Frontal cortex (tissue), 4 donors: ENCODE data around the gene CLMN. TPM values are rescaled to one million over a fixed set of nuclear protein-coding genes. Genes with fewer than 3 reads are reported as not detected.

Experiments
- DNase-seq, 2 donors: peaks; one replicate each; pipeline ENCODE4 v3.0.0; 2012; ENCODE audit warnings: low spot score in 2 of 2
- FAIRE-seq: peaks from 2 replicates; lab custom pipeline; 2012; peaks lifted over from hg19 to GRCh38; lab: Jason Lieb, UNC
- total RNA-seq: library from RNA; depleted of rRNA; stranded (reverse); fragments of >200 nt; gene quantifications from one replicate; pipeline ENCODE4 v1.2.3, GENCODE V29; 2014
- donor health status: control.
- donor health status: control.
- donor health status: control.

Gene CLMN
- total RNA-seq, 1 donor from 2014 or later: 0.82 TPM

DNA sequence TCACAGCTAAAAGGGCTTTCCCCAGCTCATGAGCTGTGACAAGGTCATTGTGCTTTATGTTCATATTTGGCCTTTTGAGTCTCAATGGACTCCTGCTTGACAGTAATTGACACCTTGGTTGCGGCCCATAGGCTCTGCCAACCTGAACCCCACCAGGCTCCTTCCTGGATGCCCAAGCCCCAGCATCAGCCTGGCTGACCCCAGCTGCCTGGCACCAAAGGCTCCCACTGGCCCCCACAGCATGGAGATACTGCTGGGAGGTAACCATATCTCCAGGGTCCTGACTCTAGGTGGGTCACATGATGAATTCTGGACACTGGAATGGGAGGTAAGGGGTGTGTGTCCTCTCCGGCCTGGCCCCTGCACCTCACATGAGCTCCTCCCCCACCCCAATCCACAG lies 50.2 kb downstream of the CLMN start:
- no peak for DNase-seq
- FAIRE-seq: no peak

GRCh38 chr14:95268350-95268749 lies 51.4 kb downstream of the CLMN start:
- FAIRE-seq: no peak

DNA sequence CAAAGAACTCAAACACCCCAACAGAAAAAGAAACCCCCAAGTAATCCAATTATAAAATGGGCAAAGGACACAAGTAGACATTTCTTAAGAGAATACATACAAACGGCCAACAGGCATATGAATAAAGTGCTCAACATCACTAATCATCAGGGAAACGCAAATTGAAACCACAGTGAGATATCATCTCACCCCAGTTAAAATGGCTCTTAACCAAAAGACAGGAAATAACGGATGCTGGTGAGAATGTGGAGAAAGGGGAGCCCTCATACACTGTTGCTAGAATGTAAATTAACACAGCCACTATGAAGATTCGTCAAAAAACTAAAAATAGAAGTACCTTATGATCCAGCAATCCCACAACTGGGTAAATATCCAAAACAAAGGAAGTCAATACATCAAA lies 52.4 kb downstream of the CLMN start:
- DNase-seq: no peak

More at GRCh38 chr14:95268350-95268749, 51.4 kb downstream of the CLMN start:
- no peak for DNase-seq

GRCh38 chr14:95265106-95266094 lies 54.3 kb downstream of the CLMN start:
- no peak for DNase-seq
- FAIRE-seq: no peak

More for the DNA sequence above, 52.4 kb downstream of the CLMN start:
- FAIRE-seq: no peak

DNA sequence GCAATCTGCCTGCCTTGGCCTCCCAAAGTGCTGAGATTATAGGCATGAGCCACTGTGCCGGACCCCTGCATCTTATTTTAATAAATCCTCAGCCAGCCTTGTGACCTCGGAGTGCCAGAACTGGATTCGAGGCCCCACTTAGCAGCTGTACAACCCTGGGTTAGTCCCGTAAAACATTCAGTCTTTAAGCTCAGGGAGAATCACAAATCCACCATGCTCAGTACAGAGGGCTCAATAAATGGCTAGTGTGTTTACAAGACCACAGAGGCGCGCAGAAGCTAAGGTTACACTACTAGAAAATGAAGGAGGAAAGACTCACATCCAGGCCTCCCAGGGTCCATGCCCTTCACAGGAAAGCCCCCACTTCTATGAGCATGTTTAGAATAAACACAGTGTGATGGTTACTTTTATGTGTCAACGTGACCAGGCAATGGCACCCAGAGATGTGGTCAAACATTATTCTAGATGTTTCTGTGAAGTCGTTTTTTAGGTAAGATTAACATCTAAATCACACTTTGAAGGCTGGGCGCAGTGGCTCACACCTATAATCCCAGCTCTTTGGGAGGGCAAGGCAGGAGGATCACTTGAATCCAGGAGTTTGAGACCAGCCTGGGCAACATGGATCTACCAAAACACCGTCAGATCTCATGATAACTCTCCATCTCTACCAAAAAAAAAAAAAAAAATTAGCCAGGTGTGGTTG lies 55.3 kb downstream of the CLMN start:
- no peak for DNase-seq
- no peak for FAIRE-seq

DNA sequence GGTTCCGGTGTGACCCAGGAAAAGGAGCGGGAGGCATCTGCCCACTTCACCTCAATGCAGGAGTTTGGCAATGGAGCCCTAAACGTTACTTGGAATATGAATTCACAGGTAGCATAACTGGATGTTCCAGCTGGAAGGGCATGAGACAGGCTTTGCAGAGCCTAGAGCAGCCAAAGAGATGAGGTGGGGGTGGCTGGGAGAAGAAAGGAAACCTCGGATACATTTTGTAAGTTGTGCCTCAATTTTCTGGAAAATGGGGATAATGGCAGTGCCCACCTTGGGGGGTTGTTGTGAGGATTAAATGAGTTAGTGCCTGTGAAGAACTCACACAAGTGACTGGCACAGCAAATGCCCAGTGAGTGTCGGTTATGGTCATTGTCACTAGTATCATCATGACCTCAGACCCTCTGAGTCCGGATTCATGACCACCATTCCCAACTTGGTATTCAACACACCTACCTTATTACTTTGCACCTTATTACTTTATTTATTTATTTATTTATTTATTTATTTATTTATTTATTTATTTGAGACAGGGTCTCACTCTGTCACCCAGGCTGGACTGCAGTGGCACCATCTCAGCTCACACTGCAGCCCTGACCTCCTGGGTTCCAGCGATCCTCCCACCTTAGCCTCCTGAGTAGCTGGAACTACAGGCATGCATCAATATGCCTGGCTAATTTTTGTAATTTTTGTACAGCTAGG lies 56.0 kb downstream of the CLMN start:
- FAIRE-seq: no peak
- no peak for DNase-seq

DNA sequence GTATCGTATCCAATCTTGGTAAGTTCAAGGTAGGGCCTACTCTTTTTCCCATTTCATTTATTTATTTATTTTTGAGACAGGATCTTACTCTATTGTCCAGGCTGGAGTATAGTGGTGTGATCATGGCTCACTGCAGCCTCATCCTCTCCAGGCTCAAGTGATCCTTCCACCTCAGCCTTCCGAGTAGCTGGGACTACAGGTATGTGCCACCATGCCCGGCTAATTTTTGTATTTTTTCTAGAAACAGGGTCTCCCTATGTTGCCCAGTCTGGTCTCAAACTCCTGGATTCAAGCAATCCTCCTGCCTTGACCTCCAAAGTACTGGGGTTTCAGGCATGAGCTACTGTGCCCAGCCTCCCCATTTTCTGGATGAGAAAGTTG lies 57.2 kb downstream of the CLMN start:
- no peak for FAIRE-seq
- no peak for DNase-seq

GRCh38 chr14:95261616-95262510 lies 57.8 kb downstream of the CLMN start:
- no peak for DNase-seq
- FAIRE-seq: no peak

- FAIRE-seq (no peak), DNase-seq (no peak)
These were observed 59.0 kb downstream of the CLMN start for GRCh38 chr14:95260537-95261361.

GRCh38 chr14:95258754-95259593 lies 60.7 kb downstream of the CLMN start:
- DNase-seq (no peak), FAIRE-seq (no peak)

DNA sequence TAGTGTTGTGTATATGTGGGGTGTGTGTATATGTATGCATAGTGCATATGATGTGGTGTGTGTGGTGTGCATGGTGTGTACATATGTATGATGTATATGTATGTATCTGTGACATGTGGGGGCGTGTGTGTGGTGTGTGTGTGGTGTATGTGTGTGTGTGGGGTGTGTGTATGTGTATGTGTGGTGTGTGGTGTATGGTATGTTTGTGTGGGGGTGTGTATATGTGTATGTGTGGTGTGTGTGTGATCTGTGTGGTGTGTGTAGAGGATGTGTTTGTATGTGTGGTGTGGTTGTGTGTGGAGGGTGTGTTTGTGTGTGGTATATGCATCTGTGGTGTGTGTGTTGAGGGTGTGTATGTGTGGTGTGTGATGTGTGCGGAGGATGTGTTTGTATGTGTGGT lies 61.6 kb downstream of the CLMN start:
- FAIRE-seq: no peak

DNA sequence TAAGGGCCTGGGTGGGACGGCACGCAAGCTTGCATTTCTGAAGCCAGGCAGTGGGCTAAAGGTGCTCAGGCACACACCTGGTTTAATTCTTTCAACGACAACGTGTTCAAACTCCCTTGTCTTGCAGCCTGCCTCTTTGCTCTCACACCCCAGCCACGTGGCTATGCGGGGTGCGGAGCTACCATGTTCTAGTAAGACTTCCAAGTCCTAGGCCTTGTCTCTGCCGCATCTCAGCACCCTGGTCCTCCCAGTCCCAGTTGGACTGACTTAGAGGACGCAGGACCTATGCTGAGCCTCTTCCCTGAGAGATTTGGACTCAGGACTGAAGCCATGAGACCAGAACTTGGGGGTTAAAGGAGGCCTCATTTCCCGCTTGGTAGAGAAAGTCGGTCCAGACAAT lies 62.2 kb downstream of the CLMN start:
- FAIRE-seq: no peak

More for the DNA sequence above, 61.6 kb downstream of the CLMN start:
- DNase-seq: no peak

DNA sequence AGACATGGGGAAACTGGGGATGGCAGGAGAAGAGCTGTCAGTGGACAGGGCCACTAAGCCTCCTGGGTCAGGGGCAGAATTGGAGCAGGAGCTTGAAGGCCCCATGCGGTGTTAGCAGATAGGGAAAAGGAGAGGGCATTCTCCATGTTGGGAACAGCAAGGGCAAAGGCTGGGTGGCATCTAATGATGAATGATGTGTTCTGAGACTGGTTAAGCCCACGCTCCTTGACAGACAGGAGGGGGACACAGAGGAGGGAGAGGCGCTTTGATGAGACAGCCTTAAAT lies 63.0 kb downstream of the CLMN start:
- DNase-seq (no peak), FAIRE-seq (no peak)

More for the DNA sequence above, 62.2 kb downstream of the CLMN start:
- no peak for DNase-seq

- DNase-seq (peak; percentile 32 to 48), FAIRE-seq (no peak)
These were observed 63.5 kb downstream of the CLMN start for GRCh38 chr14:95256002-95256775.

GRCh38 chr14:95255487-95255886 lies 64.2 kb downstream of the CLMN start:
- no peak for FAIRE-seq
- DNase-seq: no peak

- FAIRE-seq (no peak), DNase-seq (no peak)
These were observed 64.7 kb downstream of the CLMN start for GRCh38 chr14:95255013-95255412.

- DNase-seq (no peak), FAIRE-seq (no peak)
These were observed 65.4 kb downstream of the CLMN start for GRCh38 chr14:95254288-95254687.
